NCI-H1417 (cell line): ENCODE data around the gene RAB3B.
"Not testable (repeated sequence)": the region's sequence is repeated elsewhere in the genome, so short reads cannot be mapped to it uniquely, and the experiment has no call there.

Experiments used
- DNase-seq, 3 experiments: peaks; one replicate each; lab custom pipeline; 2025; lab: John Stamatoyannopoulos, UW

The RAB3B gene

GRCh38 chr1:51920130-51920529, 70.4 kb downstream of the RAB3B start:
- DNase-seq: peak in 1 of 3 experiments; percentile 32

- DNase-seq: no peak
These were observed 70.8 kb downstream of the RAB3B start for GRCh38 chr1:51919684-51920083.

DNA sequence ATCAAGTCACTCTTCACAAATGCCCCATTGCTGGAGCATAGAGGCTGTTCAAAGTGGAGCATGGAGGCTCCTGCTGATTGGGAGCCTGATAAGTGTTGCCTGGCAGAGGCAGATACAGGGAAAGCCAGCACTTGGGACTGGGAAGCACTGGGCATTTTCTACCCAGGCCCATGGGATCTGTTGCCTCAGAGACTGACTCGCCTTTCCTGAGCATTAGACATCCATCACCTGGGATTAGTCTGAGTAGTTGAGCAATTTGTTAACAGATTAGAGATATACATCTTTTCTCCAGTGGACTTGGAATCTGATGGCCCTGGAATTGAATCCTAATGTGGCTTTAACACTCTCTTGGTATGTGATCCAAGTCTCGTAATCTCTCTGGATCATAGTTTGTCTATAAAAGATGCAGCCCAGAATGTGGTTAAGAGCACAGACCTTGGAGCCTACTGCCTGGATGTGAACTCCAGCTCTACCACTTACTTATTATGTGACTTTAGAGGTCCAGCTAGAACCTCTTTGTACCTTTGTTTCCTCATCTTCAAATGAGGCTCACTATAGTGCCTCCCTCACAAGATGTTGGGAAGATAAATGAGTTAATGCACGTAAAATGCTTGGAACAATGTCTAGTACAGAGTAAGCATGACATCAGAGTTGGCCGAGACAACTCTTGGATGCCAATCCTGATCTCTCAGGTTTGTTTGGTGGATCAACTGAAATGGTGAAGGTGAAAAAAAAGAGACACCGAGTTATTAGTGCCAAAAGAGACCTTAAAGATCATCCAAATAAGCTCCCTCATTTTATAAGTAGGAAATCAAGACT, 73.7 kb downstream of the RAB3B start:
- DNase-seq: no peak

DNA sequence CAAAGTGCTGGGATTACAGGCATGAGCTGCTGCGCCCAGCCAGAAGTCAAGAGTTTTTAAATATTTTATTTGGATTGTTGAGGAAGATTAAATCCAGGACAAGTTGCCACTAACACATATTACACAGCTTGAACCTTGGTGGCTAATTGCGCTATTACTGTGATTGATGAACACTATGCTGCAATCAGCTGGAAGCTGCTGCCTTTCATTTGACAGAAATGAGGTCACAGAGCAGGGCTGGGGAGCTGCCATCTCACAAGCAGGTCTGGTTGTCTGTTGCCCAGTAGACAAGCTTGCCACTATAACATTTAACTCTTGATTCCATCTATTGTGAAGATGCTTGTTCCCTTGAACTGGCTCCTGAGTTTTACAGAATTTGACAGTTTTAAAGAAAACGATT, 74.5 kb downstream of the RAB3B start:
- DNase-seq: peak in 2 of 3 experiments; percentile 38 to 85

DNA sequence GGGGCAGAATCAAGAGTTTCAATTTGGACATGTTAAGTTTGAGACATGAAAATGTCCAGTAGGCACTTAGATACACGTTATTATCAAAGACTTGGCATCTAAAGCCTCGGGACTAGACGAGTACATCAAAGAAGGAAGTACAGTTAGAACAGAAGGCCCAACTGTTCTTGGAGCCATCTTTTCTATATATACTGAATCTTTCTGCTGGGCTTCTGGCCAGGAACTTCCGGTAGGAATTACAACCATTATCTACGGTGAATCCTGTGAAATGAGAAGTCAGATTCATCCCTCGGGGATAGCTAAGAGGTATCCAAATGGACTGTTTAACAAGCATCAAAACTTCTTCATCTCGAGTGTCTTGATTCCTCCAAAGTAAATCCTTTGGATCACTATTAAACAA, 77.6 kb downstream of the RAB3B start:
- no peak for DNase-seq

DNA sequence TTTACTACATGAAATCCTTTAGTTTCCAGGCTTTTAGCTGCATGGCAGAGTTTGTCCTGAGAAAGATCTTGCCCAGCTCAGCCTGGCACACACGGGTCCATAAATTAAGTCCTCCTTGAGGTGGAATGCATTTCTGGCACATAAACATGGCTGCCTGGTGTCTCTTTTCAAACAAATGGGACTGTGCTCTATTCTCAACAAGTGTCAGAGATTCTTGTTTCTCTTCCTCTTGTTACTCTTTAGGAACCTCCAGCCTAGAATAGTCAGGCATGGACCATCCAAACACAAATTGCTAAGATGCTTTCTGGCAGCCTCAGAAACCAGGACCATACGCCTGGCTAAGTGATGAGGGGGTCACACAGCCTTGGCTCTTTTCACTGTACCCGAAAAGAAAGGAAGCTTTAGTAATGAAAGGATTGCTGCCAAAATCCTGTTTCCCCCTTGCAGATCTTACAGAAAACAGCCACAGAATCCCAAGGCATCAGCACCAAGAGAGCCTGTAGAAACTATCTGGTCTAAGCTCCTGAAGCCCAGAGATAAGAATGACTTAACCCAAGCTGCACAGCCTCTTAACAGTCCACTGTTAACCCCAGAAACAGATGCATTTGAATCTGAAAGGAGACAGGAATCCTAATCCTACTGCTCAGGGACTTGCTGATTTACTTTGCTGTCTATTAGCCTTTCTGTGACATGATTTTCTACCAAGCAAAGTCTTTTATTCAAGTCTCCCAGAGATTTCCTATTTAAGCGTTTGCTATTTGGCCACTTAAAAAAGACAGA, 80.1 kb downstream of the RAB3B start:
- no peak for DNase-seq

- DNase-seq: no peak
These were observed 82.0 kb downstream of the RAB3B start for GRCh38 chr1:51908499-51908898.

DNA sequence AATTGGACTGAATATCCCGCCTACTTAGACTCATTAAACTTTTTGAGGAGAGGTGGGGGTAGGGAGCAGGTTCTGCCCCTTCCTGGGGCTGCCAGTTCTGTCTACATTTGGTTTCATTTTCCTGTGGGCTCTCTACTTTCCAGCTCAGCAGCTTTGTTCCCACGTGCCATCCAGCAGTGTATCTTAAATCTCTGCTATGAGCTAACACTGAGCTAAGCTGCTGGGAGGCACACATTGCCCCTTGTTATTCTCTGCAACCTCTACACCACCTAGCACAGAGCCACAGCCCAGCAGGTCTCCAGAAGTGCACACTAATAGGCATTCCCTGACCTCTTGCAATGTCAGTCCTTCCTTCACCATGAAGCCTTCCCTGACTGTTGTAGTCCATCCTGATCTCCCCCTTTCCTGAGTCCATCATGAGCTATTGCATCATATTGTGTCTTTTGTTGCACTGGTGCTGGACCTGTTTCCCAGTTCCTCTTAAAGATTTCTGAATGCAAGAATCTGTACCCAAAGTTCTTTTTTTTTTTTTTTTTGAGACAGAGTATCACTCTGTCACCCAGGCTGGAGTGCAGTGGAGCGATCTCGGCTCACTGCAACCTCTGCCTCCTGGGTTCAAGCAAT, 83.3 kb downstream of the RAB3B start:
- no peak for DNase-seq

GRCh38 chr1:51906306-51907078, 84.0 kb downstream of the RAB3B start:
- DNase-seq: no peak

- no peak for DNase-seq
These were observed 88.0 kb downstream of the RAB3B start for GRCh38 chr1:51902456-51902855.

DNA sequence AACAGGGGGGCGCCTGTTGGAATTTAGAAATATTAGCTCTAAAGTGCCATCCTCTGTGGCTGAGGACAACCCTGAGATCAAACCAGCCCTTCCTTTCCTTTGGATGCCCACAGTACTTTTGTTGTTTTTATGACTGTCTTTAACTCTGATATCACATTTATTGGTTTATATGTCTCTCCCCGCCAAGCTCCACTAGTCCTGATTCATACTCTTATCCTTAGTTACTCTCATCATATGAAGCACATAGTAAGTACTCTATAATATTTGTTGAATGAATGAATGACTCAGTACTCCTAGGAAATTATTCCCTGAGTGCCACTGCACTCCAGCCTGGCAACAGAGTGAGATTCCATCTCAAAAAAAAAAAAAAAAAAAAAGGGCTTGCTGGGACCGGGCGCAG, 89.3 kb downstream of the RAB3B start:
- no peak for DNase-seq

DNA sequence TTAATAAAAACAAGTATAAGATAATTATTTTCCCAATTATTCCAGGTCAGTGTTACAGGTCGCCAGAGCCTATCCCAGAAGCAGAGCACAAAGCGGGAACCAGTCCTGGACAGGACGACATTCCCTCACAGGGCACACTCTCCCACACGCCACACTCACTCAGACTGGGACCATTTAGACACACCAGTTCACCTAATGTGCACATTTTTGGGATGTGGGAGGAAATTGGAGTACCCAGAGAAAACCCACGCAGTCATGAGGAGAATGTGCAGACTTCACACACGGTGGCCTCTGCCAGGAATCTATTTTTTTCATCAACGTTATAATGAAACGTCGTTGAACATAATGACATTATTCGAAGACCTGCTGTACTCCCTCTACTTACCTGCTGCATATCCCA, 91.5 kb downstream of the RAB3B start:
- DNase-seq: no peak

- DNase-seq: no peak
These were observed 92.3 kb downstream of the RAB3B start for GRCh38 chr1:51898090-51898734.

- no peak for DNase-seq
These were observed 92.8 kb downstream of the RAB3B start for GRCh38 chr1:51897699-51898031.

- not testable (repeated sequence) for DNase-seq
These were observed 95.8 kb downstream of the RAB3B start for GRCh38 chr1:51894748-51895147.

DNA sequence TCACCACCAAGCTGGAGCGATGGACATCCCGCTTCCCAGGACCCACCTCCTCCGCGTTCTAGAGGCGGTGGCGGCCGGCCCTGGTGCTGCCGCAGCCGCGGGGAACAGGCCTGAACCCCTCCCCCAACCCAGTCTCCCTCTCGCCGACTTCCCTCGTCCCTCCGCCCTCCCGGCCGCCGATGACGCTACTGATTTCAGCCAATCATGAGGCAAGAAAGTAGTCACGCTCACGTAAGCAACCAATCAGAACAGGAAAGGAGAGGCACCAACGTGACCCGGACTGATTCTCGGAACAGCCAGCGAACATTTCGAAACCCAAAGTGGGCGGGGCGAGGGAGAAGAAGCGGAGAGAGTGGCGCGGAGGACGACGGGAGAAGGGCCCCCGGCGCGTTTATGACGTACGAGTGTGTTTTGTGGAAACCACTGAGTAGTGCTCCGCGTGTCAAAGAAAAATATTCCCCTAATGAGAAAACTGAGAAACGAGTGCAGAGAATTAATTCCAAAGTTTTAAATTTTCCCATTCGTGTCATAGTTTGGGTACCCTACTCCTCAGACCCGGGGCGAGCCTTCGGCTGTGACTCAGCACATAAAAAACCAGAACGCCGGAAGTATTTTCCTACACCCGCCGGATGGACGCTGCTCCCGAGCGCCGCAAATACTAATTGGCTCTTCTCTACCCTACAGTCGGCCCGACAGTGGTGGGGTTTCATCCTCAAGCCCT, 111.7 kb downstream of the RAB3B start, which contains the start of gene NRDC:
NRDC (minus strand) TSS at position 112 of the 721 bp plus-strand sequence. CDS start 112 bp downstream, outside the sequence.
- peak; percentile 100 for DNase-seq

GRCh38 chr1:51878308-51878615, 112.2 kb downstream of the RAB3B start:
- no peak for DNase-seq

GRCh38 chr1:51877434-51878307, 112.8 kb downstream of the RAB3B start:
- DNase-seq: peak in 2 of 3 experiments; percentile 10 to 80

- DNase-seq: no peak
These were observed 114.7 kb downstream of the RAB3B start for GRCh38 chr1:51875836-51876235.

DNA sequence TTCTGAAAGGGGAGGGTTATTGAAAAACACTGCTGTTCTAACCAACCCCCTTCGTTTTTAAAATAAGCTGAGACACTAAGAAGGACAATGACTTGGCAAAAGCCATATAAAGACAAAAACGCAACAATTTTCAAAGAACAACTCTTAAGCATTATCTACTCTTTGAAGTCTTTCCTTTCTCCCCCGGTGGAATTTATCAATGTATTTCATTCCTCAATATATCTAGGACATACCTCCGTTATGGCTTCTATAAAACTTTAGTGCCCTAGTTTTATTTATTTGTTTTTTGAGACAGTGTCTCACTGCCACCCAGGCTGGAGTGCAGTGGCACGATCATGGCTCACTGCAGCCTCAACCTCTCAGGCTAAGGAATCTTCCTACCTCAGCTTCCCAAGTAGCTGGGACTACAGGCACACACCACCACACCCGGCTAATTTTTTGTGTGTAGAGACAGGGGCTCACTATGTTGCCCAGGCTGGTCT, 115.2 kb downstream of the RAB3B start:
- no peak for DNase-seq
